Tibial nerve (tissue), 4 donors: ENCODE results near the gene UGT1A3.

ENCODE experiments used
- CTCF ChIP-seq, 5 experiments: fragments of 200-600 bp in 3 of 5; fragments of 450-650 bp in 2 of 5; sonication (generic) in 3 of 5; IDR thresholded peaks; one replicate each; pipeline ENCODE4 v1.5.1; 2016 to 2019; ENCODE audit warnings: antibody characterized with exemption in 5 of 5, mild to moderate bottlenecking in 3 of 5, moderate library complexity in 2 of 5
- EP300 ChIP-seq, 2 donors: sonication (generic); formaldehyde crosslinking; IDR thresholded peaks; one replicate each; pipeline ENCODE4 v1.6.1; 2017; ENCODE audit warnings: antibody characterized with exemption in 2 of 2, mild to moderate bottlenecking in 1 of 2

DNA sequence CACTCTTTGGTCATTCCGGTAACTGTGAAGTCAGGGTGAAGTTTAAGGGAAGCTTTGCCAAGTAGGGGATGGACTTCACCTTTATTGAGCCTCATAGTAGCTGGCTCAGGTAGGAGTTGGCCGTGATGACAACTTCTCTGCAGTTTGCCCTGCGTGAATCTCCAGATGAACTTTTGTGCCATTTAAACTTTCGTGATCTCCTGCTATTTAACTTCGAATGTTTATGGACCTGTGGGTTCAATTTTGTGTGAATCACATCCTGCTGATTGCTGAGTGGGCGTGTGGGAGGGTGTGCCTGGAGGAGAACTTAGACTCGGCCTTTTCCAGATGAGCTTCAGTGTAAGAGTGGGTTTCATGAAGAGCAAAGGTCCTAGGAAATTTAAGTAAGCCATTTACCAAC is 35.4 kb downstream of the UGT1A3 start:
- TF ChIP-seq CTCF (IDR thresholded peaks at IDR 0.05): no peak
- TF ChIP-seq EP300 (IDR thresholded peaks at IDR 0.05): no peak
